HFF-Myc (cell line): ENCODE results near the gene RPL27.

Source experiments
- DNase-seq: peaks from one replicate; pipeline ENCODE4 v3.0.0-alpha.2; 2011; ENCODE audit warnings: low read depth; ENCODE audit errors: extremely low read depth
- H3K4me3 ChIP-seq: replicated peaks from 2 replicates; pipeline ENCODE4 v1.5.1; 2011; ENCODE audit warnings: low read depth, mild to moderate bottlenecking, control low read depth, low read length
- TF ChIP-seq, protein P1 (sequence below): IDR thresholded peaks from 2 replicates; pipeline ENCODE4 v1.5.1; 2012; ENCODE audit warnings: mild to moderate bottlenecking, low read depth, low read length, control low read depth; ENCODE audit errors: missing control alignments

RPL27 gene

DNA sequence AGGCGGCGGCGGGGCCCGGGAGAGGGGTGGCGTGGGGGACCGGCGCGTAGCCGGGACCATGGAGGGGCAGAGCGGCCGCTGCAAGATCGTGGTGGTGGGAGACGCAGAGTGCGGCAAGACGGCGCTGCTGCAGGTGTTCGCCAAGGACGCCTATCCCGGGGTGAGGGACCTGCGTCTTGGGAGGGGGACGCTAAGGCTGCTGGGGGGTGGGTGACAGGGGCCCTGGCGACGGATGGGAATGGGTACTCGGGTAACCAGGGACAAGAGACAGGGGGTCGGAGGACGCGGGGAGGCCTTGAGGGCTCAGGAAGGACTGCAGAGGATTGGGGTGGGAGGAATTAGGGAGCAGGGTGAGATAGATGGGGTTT lies 27.1 kb downstream of the RPL27 start:
- DNase-seq, result no peak
- TF ChIP-seq, protein P1, sequence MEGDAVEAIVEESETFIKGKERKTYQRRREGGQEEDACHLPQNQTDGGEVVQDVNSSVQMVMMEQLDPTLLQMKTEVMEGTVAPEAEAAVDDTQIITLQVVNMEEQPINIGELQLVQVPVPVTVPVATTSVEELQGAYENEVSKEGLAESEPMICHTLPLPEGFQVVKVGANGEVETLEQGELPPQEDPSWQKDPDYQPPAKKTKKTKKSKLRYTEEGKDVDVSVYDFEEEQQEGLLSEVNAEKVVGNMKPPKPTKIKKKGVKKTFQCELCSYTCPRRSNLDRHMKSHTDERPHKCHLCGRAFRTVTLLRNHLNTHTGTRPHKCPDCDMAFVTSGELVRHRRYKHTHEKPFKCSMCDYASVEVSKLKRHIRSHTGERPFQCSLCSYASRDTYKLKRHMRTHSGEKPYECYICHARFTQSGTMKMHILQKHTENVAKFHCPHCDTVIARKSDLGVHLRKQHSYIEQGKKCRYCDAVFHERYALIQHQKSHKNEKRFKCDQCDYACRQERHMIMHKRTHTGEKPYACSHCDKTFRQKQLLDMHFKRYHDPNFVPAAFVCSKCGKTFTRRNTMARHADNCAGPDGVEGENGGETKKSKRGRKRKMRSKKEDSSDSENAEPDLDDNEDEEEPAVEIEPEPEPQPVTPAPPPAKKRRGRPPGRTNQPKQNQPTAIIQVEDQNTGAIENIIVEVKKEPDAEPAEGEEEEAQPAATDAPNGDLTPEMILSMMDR, result no peak
- H3K4me3 ChIP-seq, result peak overlapping the region; percentile 62

DNA sequence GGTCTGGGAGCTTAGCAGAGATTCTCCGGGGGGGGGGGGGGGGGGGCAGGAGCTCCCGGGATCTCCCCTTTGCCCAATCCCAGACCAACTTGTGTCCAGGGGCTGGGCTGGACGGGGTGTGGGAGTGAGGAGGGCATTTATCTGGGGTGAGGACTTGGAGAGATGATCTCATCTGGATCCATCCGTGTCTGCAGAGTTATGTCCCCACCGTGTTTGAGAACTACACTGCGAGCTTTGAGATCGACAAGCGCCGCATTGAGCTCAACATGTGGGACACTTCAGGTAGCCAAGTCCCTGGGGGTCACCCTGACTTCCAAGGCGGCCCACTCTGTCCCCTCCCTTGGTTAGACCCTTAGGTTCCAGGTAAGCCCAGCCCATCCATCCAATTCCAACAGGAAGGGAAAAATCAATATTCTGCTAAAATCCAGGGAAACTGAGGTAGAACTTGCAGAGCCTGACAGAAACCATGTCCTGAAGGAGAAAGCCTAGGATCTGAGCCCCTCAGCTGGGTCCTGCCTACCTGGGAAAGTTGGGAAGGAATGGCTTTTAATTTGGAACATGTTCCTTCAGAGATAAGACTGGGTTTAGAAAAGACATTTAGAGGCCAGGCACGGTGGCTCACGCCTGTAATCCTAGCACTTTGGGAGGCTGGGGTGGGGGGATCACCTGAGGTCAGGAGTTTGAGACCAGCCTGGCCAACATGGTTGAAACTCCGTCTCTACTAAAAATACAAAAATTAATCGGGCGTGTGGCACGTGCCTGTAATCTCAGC lies 27.7 kb downstream of the RPL27 start:
- no peak for DNase-seq
- peak overlapping the region; percentile 62 for H3K4me3 ChIP-seq
- TF ChIP-seq, protein P1, result no peak

DNA sequence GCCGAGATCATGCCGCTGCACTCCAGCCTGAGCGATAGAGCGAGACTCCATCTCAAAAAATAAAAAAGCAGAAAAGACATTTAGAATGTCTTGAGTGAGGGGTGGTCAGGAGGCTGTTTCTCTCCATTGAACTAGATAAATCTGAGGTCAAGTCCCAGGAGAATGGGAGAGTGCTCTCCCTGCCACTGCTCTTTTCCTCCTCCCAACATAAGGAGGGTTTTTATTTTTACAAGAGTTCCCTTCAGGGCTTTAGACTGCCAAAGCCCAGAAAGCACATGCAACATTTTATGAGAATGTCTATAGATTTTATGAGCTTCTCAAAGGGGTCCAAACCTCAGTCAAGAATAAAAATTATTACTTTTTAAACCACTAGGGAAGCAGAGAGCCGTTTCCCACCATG lies 28.4 kb downstream of the RPL27 start:
- no peak overlapping the region for H3K4me3 ChIP-seq
- TF ChIP-seq, protein P1, result no peak
- DNase-seq, result no peak

DNA sequence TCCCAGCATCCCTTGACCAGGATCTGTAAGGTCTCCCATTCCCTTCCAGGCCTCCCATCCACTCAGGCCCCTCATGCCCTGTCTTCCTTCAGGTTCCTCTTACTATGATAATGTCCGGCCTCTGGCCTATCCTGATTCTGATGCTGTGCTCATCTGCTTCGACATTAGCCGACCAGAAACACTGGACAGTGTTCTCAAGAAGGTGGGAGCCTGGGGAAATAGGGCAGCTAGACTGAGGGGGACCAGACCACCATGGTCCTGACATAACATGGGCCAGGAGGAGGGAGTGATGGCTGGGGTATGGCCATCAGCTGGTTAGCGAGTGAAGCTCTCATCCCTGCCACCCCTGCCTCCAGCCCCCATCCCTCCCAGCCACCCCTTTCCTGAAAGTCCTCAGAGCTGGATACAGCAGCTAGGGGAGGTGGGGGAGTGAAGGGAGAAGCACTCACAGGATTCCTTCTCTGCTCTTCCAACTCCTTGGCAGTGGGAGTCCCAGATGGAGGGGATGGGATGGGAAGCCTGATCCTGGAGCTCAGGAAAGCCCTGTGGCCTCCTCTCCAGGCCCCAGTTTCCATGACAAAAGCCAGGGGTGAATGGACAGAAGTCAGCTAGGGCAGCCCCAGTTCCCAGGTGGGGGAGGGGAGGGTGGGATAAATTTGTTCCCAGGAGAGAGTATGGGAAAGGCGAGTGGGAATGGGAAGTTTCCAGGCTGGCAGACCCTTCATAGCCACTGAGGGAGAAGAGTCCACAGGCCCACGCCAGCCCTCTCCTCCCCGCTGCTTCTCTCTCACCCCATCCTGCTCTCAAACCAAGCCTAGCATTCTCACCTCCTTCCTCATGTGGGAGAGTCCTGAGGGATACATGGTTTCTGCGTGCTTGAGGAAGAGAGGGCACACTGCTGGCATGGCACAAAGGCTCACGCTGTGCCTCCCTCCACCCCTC lies 29.1 kb downstream of the RPL27 start:
- no peak overlapping the region for H3K4me3 ChIP-seq
- TF ChIP-seq, protein P1, result no peak
- no peak for DNase-seq

GRCh38 chr17:43028221-43028861 lies 30.1 kb downstream of the RPL27 start:
- TF ChIP-seq, protein P1, result no peak
- no peak overlapping the region for H3K4me3 ChIP-seq
- DNase-seq, result no peak

DNA sequence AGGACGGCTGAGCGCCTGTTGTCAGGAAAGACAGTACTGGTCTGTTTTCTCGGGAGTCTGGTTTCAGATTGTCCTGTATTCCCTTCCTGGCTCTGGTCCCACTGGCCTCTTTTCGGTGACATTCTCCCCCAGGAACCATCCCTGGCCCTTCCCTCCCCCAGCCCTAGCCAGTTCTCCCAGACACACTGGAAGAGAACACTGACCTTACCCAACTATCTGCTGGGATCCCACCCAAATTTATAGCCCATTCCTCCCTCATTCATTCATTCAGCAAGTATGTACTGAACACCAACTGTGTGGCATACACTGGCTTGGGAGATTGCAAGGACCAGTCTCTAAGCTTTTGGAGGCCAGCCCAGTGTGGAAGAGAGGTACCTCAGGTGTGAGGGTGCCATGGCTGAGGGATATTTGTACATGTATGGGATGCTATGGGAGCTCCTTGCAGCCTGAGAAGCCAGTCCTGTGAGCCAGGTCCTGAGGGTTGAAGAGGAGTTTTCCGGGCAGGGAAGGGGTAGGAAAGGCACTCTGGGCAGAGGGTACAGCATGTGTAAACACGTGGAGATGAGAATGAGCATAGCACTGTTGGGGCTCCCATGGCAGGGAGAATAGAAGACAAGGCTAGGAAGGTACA lies 32.0 kb downstream of the RPL27 start:
- H3K4me3 ChIP-seq, result no peak overlapping the region
- DNase-seq, result no peak
- TF ChIP-seq, protein P1, result no peak
